A673 (cell line): ENCODE data around the gene HCFC2.

Experiments
- EZH2 ChIP-seq: fragments of 200-600 bp; sonication (generic); IDR thresholded peaks from 2 replicates; pipeline ENCODE4 v1.6.1; 2017; ENCODE audit warnings: borderline replicate concordance, low read depth, mild to moderate bottlenecking, mixed read lengths, antibody characterized with exemption, low read length; ENCODE audit not compliant: poor library complexity, severe bottlenecking
- TF ChIP-seq, protein P1 (sequence below): fragments of 300-800, 200-600 bp; sonication (generic); conservative IDR thresholded peaks from 2 replicates; pipeline ENCODE4 v1.5.1; 2017; ENCODE audit warnings: low read depth, mild to moderate bottlenecking, antibody characterized with exemption, low read length, moderate library complexity, mixed read lengths

DNA sequence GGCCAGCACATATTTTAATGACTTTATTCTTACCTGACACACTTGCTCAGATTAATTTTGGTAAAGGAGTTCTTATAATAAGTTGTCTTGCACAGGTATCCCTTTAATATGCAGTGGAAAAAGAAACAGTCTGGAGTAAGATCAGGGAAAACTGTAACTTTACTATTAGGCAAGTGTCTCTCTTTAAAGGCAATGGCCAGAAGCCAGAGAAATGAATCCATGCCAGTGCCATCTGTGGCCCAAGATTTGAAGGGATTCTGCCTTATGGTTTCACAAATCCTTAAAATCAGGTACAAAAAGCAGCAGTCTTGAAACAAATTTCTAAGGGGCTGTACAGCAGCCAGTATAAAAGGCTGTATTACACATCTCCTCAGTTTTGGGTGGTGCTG lies 51.2 kb downstream of the HCFC2 start:
- TF ChIP-seq, protein P1, sequence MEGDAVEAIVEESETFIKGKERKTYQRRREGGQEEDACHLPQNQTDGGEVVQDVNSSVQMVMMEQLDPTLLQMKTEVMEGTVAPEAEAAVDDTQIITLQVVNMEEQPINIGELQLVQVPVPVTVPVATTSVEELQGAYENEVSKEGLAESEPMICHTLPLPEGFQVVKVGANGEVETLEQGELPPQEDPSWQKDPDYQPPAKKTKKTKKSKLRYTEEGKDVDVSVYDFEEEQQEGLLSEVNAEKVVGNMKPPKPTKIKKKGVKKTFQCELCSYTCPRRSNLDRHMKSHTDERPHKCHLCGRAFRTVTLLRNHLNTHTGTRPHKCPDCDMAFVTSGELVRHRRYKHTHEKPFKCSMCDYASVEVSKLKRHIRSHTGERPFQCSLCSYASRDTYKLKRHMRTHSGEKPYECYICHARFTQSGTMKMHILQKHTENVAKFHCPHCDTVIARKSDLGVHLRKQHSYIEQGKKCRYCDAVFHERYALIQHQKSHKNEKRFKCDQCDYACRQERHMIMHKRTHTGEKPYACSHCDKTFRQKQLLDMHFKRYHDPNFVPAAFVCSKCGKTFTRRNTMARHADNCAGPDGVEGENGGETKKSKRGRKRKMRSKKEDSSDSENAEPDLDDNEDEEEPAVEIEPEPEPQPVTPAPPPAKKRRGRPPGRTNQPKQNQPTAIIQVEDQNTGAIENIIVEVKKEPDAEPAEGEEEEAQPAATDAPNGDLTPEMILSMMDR = no peak
- no peak for TF ChIP-seq EZH2
